GM19452 (cell line): Measurements from ENCODE around the gene ACOT2.

Source experiments
- ATAC-seq: cut with Tn5 transposase; IDR thresholded peaks from one replicate; pipeline ENCODE4 v1.9.1; 2021; ENCODE audit not compliant: unreplicated experiment

Gene ACOT2

DNA sequence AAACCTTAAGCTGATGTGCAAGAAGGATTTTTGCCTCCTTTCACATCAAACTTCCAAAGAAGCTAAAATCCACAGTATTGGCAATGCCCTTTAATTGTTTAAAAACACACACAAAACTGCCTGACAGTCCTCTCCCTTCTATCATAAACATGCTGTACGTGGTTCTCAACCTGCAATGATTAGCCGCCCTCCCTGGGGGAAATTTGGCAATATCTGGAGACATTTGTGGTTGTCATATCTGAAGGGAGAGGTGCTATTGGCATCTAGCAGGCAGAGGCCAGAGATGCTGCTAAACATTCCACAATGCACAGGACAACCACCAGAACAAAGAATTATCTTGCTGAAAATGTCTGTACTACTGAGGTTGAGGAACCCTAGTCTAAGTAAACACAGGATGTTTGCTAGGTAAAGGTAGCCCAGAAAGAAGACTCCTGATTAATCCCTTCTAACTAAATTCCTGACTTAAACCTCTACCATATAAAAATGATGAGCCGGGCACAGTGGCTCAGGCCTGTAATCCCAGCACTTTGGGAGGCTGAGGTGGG, 44.5 kb downstream of the ACOT2 start:
- ATAC-seq = no peak

- ATAC-seq = no peak
These were observed 47.8 kb downstream of the ACOT2 start for GRCh38 chr14:73616831-73617230.

GRCh38 chr14:73619524-73619923, 50.5 kb downstream of the ACOT2 start:
- no peak for ATAC-seq

DNA sequence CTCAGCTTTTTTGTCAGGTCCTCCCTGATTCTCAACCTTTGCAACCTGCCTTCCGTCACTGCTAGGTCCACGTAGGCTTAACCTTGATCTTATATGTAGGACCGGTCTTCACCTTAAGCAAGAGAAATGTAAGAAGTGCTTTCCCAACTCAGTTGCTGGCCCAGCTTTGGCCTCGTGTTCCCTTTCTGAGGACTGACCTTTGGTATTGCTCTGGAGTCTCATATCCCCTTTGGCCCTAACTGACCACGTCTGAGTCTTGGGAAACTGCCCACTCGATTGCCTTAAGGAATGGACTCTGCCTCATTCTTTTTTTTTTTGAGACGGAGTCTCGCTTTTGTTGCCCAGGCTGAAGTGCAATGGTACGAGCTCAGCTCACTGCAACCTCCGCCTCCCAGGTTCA, 51.3 kb downstream of the ACOT2 start:
- ATAC-seq = no peak

DNA sequence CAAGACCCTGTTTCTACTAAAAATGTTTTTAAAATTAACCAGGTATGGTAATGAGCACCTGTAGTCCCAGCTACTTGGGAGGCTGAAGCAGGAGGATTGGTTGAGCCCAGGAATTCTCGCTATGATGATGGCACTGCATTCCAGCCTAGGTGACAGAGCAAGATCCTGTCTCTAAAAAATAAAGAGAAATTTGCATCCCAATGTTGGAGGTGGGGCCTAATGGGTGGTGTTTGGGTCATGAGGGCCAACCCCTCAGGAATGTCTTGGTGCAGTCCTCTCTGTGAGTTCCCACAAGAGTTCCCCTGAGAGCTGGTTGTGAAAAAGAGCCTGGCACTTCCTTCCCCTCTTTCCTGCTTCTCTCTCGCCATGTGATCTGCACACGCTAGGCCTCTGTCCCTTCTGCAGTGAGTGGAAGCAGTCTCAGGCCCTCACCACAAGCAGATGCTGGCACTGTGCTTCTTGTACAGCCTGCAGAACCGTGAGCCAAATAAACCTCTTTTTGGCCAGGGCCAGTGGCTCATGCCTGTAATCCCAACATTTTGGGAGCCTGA, 54.6 kb downstream of the ACOT2 start:
- ATAC-seq = no peak
